Thyroid gland (tissue), 4 donors: ENCODE results near the gene PTPN18. TPM values are rescaled to one million over a fixed set of nuclear protein-coding genes. Genes with fewer than 3 reads are reported as not detected.

ENCODE experiments used
- DNase-seq, 2 donors: peaks; one replicate each; pipeline ENCODE4 v3.0.0-alpha.2; 2019
- H3K27ac ChIP-seq, 3 donors: fragments of 200-600 bp; sonication (generic); 1 replicate in 2 of 3; 2 replicates in 1 of 3; pipeline ENCODE4 v1.5.1; 2016 to 2019; ENCODE audit warnings: mild to moderate bottlenecking in 1 of 3, moderate library complexity in 1 of 3
- H3K27me3 ChIP-seq: fragments of 200-600 bp; sonication (generic); one replicate; pipeline ENCODE4 v1.5.1; 2019
- H3K36me3 ChIP-seq, 2 donors: fragments of 200-600 bp; sonication (generic); one replicate each; pipeline ENCODE4 v1.5.1; 2016 to 2019
- H3K4me1 ChIP-seq, 2 donors: fragments of 200-600 bp; sonication (generic); one replicate each; pipeline ENCODE4 v1.5.1; 2017 to 2019
- H3K4me3 ChIP-seq, 3 donors: fragments of 200-600 bp; sonication (generic); replicated peaks in 1 of 3; 1 replicate in 2 of 3; 2 replicates in 1 of 3; pipeline ENCODE4 v1.5.1; 2016; ENCODE audit warnings: mild to moderate bottlenecking in 1 of 3
- H3K9me3 ChIP-seq: fragments of 200-600 bp; sonication (generic); one replicate; pipeline ENCODE4 v1.5.1; 2017
- POLR2A ChIP-seq, 2 donors: fragments of 450-650 bp; IDR thresholded peaks; one replicate each; pipeline ENCODE4 v1.6.1; 2017; ENCODE audit warnings: antibody characterized with exemption in 2 of 2, mild to moderate bottlenecking in 2 of 2, moderate library complexity in 1 of 2
- WGBS, 2 donors: methylation state at CpG; one replicate each; pipeline ENCODE4 v1.1.5; 2017; 5-methylcytosine and 5-hydroxymethylcytosine counted together
- intact Hi-C: fragments of 100-400 bp; cut with DNase I; formaldehyde crosslinking; loops from one replicate; pipeline ENCODE4 v1.15.1; 2023
- total RNA-seq, 4 donors: library from RNA; depleted of rRNA; stranded (reverse); fragments of >200 nt; gene quantifications; one replicate each; pipeline ENCODE4 v1.2.3, GENCODE V29; 2016
- TF ChIP-seq, protein P1 (sequence below), 6 experiments: fragments of 200-600 bp in 3 of 6; fragments of 450-650 bp in 3 of 6; sonication (generic) in 3 of 6; IDR thresholded peaks; one replicate each; pipeline ENCODE4 v1.5.1; 2016 to 2019; ENCODE audit warnings: antibody characterized with exemption in 6 of 6, mild to moderate bottlenecking in 2 of 6, inconsistent platforms in 1 of 6, moderate library complexity in 1 of 6

The PTPN18 gene
- total RNA-seq, 4 donors from 2014 or later: 45.5 to 69.8 (median 57.4) TPM

DNA sequence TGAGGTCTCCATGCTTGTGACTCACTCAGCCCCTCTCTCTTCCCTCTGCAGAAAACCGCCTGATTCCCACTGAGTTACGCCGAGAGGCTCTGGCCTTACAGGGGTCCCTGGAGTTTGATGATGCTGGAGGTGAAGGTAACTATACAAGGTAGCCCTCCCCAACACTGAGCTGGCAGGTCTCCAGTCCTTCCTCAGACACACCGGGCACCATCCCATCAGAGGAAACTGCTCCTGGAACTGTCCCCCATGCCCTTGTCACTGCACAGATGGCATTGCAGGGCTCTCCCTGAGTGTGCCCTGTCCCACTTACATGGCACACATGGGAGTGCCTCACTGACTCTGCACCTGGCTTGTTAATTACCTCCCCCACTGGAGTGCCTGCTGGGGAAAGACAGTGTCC lies 11.3 kb upstream of the PTPN18 start:
- no peak for DNase-seq
- Histone ChIP-seq H3K9me3 (no peaks in the 10 kb centered on the region), H3K27me3 (no peaks in the 10 kb centered on the region), H3K4me1 (peaks cover 9 to 20% of the 10 kb centered on the region in 2 donors), H3K4me3 (no peak overlapping the region), H3K36me3 (peaks cover 23 to 43% of the 10 kb centered on the region in 2 donors), H3K27ac (no peak overlapping the region)
- intact Hi-C loops: no loop called here
- no peak for TF ChIP-seq POLR2A (IDR thresholded peaks at IDR 0.05)
- TF ChIP-seq, protein P1, sequence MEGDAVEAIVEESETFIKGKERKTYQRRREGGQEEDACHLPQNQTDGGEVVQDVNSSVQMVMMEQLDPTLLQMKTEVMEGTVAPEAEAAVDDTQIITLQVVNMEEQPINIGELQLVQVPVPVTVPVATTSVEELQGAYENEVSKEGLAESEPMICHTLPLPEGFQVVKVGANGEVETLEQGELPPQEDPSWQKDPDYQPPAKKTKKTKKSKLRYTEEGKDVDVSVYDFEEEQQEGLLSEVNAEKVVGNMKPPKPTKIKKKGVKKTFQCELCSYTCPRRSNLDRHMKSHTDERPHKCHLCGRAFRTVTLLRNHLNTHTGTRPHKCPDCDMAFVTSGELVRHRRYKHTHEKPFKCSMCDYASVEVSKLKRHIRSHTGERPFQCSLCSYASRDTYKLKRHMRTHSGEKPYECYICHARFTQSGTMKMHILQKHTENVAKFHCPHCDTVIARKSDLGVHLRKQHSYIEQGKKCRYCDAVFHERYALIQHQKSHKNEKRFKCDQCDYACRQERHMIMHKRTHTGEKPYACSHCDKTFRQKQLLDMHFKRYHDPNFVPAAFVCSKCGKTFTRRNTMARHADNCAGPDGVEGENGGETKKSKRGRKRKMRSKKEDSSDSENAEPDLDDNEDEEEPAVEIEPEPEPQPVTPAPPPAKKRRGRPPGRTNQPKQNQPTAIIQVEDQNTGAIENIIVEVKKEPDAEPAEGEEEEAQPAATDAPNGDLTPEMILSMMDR (IDR thresholded peaks at IDR 0.05): no peak
- WGBS, 2 donors: 93 to 100% methylated on average over 4 of the region's 4 CpGs

DNA sequence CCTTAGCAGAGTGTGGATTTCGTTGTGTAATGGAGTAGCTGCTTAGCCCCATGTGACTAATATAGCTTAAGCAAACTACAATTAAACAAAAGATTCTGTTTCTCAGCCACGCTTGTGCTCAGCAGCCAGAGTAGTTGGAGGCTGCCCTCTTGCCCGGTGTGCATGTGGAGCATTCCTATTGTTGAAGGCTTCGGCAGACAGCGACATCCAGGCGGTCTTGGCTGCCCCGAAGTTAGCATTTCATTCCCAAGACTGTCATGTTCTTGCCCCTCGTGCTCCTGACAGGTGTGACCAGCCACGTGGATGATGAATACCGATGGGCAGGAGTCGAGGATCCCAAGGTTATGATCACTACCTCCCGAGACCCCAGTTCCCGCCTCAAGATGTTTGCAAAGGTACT lies 10.8 kb upstream of the PTPN18 start:
- H3K4me3 ChIP-seq: no peak overlapping the region
- TF ChIP-seq POLR2A (IDR thresholded peaks at IDR 0.05): no peak
- TF ChIP-seq, protein P1 (IDR thresholded peaks at IDR 0.05): no peak
- no peaks in the 10 kb centered on the region for H3K9me3 ChIP-seq
- H3K27me3 ChIP-seq: no peaks in the 10 kb centered on the region
- H3K27ac ChIP-seq: no peak overlapping the region
- WGBS, 2 donors: 97 to 99% methylated on average over 12 to 13 of the region's 13 CpGs
- intact Hi-C loops: no loop called here
- H3K36me3 ChIP-seq: peaks cover 23 to 43% of the 10 kb centered on the region in 2 donors
- H3K4me1 ChIP-seq: peaks cover 9 to 20% of the 10 kb centered on the region in 2 donors
- DNase-seq: no peak

DNA sequence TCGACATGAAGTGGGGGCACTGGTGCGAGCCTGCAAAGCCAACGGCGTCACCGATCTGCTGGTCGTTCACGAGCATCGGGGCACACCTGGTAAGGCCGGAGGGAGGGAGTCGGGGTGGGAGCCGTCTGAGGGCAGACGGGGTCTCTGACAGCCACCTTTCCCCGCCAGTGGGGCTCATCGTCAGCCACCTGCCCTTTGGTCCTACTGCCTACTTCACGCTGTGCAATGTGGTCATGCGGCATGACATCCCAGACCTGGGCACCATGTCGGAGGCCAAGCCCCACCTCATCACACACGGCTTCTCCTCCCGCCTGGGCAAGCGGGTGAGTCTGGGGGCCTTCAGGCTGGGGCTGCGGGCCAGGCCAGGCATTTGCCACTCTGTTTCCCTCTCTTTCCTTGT lies 10.2 kb upstream of the PTPN18 start:
- Histone ChIP-seq H3K4me3 (no peak overlapping the region), H3K4me1 (peaks cover 9 to 20% of the 10 kb centered on the region in 2 donors), H3K27me3 (no peaks in the 10 kb centered on the region), H3K9me3 (no peaks in the 10 kb centered on the region), H3K27ac (no peak overlapping the region), H3K36me3 (peaks cover 23 to 43% of the 10 kb centered on the region in 2 donors)
- TF ChIP-seq, protein P1 (IDR thresholded peaks at IDR 0.05): no peak
- TF ChIP-seq POLR2A (IDR thresholded peaks at IDR 0.05): no peak
- no peak for DNase-seq
- WGBS, 2 donors: 96 to 99% methylated on average over 15 to 21 of the region's 21 CpGs
- intact Hi-C loops: no loop called here

DNA sequence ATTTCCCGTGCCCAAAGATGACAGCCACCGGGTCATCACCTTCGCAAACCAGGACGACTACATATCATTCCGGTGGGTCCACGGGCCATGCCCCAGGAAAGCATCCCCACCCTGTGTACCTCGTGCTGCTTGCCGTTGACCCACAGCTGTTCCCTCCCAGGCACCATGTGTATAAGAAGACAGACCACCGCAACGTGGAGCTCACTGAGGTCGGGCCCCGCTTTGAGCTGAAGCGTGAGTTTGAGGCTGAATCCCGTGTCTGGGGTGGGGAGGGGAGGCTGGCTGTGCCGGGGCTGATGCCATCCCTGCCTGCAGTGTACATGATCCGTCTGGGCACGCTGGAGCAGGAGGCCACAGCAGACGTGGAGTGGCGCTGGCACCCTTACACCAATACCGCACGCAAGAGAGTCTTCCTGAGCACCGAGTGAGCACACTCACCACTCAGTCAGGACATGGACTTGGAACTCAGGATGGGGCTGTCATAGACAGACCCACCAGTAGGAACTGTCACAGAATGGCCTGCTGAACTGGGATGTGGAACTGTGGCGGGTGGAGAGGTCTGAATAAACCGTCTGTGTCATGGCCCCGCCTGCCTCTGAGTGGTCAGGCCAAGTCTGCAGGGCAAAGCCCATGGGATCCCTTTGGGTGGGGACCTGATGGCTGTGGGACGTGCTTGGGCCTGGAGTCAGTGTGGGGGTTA lies 9.7 kb upstream of the PTPN18 start:
- 95 to 97% methylated on average over 23 to 25 of the region's 26 CpGs for WGBS, 2 donors
- DNase-seq: no peak
- H3K27me3 ChIP-seq: no peaks in the 10 kb centered on the region
- no peaks in the 10 kb centered on the region for H3K9me3 ChIP-seq
- no peak overlapping the region for H3K4me3 ChIP-seq
- intact Hi-C loops: no loop called here
- peaks cover 23 to 43% of the 10 kb centered on the region in 2 donors for H3K36me3 ChIP-seq
- peaks cover 9 to 15% of the 10 kb centered on the region in 2 donors for H3K4me1 ChIP-seq
- H3K27ac ChIP-seq: no peak overlapping the region
- TF ChIP-seq, protein P1 (IDR thresholded peaks at IDR 0.05): no peak
- TF ChIP-seq POLR2A (IDR thresholded peaks at IDR 0.05): no peak

DNA sequence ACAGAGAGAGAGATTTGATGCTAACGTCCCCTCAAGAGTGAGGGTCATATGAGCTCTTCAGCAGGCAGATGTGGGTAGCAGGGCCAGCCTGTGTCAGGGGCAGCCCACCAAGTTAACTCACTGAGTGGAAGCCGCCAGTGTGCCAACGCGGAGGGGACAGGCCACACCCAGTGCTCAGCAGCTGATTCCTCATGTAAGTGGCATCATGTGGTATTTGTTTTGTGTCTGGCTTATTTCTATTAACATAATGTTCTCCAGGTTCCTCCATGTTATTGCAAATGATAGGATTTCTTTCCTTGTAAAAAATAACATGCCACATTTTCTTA lies 9.2 kb upstream of the PTPN18 start:
- Histone ChIP-seq H3K9me3 (no peaks in the 10 kb centered on the region), H3K27me3 (no peaks in the 10 kb centered on the region), H3K4me1 (peaks cover 5 to 12% of the 10 kb centered on the region in 2 donors), H3K27ac (no peak overlapping the region), H3K36me3 (peaks cover 23 to 43% of the 10 kb centered on the region in 2 donors), H3K4me3 (no peak overlapping the region)
- DNase-seq: no peak
- intact Hi-C loops: no loop called here
- 86 to 92% methylated on average over 4 of the region's 4 CpGs for WGBS, 2 donors
- TF ChIP-seq, protein P1 (IDR thresholded peaks at IDR 0.05): no peak
- no peak for TF ChIP-seq POLR2A (IDR thresholded peaks at IDR 0.05)
